ENCODE results near the gene ARL10.

The ARL10 gene

DNA sequence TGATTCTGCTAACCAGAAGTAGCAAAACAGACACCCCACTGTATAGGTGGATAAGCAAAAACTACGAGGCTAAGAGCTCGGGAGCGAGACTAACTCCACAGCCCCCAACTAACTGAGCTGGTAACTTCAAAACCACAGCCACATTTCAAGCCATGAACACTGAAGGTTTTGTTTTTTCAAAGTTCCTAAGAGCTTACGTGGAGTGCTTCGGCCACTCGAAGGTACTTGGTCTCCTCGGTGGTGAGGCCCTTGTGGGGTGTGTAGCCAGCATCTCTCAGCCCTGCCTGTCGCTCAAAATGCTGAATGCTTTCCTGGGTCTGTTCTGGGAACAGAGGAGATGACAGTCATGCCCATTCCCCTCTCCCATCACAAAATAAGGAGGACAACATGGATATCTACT is 14.9 kb upstream of the ARL10 start:
- Mint-ChIP-seq H3K27ac (peak overlapping the region; percentile 47), H3K9me3 (no peaks in the 10 kb centered on the region), H3K4me3 (no peak overlapping the region), H3K4me1 (no peaks in the 10 kb centered on the region), H3K36me3 (ENCODE audit: low read depth) (peaks cover 77% of the 10 kb centered on the region), H3K27me3 (ENCODE audit: low read depth, poor library complexity) (peaks cover 3% of the 10 kb centered on the region)
- no peak for DNase-seq
- TF ChIP-seq, protein P1, sequence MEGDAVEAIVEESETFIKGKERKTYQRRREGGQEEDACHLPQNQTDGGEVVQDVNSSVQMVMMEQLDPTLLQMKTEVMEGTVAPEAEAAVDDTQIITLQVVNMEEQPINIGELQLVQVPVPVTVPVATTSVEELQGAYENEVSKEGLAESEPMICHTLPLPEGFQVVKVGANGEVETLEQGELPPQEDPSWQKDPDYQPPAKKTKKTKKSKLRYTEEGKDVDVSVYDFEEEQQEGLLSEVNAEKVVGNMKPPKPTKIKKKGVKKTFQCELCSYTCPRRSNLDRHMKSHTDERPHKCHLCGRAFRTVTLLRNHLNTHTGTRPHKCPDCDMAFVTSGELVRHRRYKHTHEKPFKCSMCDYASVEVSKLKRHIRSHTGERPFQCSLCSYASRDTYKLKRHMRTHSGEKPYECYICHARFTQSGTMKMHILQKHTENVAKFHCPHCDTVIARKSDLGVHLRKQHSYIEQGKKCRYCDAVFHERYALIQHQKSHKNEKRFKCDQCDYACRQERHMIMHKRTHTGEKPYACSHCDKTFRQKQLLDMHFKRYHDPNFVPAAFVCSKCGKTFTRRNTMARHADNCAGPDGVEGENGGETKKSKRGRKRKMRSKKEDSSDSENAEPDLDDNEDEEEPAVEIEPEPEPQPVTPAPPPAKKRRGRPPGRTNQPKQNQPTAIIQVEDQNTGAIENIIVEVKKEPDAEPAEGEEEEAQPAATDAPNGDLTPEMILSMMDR (IDR thresholded peaks at IDR 0.05), result no peak

DNA sequence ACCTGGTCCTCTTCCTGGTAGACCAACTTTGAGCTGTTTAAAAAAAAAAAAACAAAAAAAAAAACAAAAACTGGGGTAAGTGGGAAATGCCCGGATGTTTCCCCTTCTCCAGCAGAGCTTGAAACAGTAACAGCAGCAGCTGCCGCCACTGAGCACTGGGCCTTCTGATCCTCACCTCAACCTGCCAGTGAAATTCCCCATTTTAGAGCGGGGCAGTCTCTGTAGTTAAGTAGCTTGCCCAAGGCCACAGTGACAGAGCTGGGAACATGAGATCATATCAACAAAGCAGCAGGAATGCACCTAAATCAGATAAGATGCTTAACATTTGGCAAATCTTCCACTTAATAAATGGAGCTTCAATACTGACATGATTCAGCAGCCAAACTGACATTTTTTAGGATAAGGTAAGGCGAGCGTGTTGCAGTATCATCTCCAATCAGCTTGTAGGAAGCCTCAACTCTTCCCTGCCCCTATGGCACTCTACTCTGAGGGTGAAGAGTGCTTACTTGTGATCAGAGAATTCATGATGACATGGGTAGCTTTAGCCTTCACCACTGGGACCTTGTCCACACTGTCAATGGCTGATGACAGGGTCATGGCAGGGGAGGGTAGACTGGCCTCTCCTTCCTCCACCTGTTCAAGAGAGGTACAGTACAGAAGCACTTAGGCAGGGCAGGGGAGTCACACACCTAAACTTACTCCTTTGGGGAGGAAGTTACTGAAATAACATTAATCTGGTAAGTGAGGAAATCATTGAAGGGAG is 13.0 kb upstream of the ARL10 start:
- H3K4me1 Mint-ChIP-seq, result no peaks in the 10 kb centered on the region
- TF ChIP-seq, protein P1 (IDR thresholded peaks at IDR 0.05), result no peak
- H3K4me3 Mint-ChIP-seq, result no peak overlapping the region
- H3K36me3 Mint-ChIP-seq (ENCODE audit: low read depth), result peaks cover 81% of the 10 kb centered on the region
- no peaks in the 10 kb centered on the region for H3K9me3 Mint-ChIP-seq
- DNase-seq, result no peak
- H3K27me3 Mint-ChIP-seq (ENCODE audit: low read depth, poor library complexity), result peaks cover 3% of the 10 kb centered on the region
- H3K27ac Mint-ChIP-seq, result peak overlapping the region; percentile 64

DNA sequence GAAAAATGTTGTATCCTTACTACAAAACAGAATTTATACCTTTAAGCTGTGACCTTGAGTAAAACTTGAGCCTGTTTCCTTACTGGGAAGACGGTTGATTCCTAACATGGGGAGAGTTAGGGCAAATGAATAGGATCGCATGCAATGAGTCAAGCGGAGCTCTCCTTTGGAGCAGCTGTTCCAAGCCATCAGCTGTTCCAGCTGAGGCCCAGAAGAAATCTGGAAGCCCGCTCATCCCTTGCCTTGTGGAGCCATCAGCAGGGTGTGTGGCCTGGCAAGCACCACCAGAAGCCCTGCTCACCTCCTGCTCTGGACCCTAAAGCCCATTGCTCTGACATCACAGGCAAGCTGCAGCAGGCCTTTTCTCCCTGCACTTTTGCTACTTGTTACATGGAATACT is 11.8 kb upstream of the ARL10 start:
- Mint-ChIP-seq H3K27ac (no peak overlapping the region), H3K4me3 (no peak overlapping the region), H3K9me3 (no peaks in the 10 kb centered on the region), H3K36me3 (ENCODE audit: low read depth) (peaks cover 81% of the 10 kb centered on the region), H3K27me3 (ENCODE audit: low read depth, poor library complexity) (peaks cover 3% of the 10 kb centered on the region), H3K4me1 (peaks cover 4% of the 10 kb centered on the region)
- TF ChIP-seq, protein P1 (IDR thresholded peaks at IDR 0.05), result no peak
- no peak for DNase-seq

DNA sequence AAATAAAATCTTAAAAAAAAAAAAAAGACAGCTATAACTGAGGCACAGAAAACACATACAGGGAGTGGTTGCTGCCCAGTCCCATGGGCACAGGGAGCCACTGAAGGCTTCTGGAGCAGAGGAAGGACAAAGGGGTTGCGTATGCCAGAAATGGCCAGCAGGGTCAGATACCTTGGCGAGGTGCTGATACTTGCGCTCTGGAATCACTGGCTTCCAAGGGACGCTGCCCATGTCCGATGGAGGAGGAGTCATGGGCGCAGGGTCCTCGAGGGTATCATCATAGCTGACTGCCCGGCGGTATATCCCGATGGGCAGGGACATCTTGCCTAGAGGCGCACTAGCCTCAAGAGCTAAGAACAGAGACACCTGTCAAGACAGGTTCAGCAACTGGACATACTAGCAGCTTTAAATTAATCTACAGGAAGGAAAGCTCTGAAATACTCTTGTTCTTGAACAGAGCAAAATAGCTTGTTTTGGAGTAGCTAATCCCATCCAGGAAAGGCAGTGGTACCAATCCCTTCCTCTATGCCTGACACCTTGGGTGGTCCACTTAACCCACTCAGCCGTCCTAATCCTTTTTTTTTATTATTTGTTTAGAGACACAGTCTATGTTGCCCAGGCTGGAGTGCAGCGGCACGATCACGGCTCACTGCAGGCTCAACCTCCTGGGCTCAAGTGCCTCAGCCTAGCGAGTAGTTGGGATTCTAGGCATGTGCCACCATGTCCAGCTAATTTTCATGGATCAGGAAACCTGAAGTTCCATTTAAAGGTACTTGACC is 9.7 kb upstream of the ARL10 start:
- no peak for DNase-seq
- Mint-ChIP-seq H3K4me3 (no peak overlapping the region), H3K9me3 (no peaks in the 10 kb centered on the region), H3K27ac (no peak overlapping the region), H3K36me3 (ENCODE audit: low read depth) (peaks cover 69% of the 10 kb centered on the region), H3K4me1 (peaks cover 11% of the 10 kb centered on the region), H3K27me3 (ENCODE audit: low read depth, poor library complexity) (peaks cover 3% of the 10 kb centered on the region)
- TF ChIP-seq, protein P1 (IDR thresholded peaks at IDR 0.05), result no peak

DNA sequence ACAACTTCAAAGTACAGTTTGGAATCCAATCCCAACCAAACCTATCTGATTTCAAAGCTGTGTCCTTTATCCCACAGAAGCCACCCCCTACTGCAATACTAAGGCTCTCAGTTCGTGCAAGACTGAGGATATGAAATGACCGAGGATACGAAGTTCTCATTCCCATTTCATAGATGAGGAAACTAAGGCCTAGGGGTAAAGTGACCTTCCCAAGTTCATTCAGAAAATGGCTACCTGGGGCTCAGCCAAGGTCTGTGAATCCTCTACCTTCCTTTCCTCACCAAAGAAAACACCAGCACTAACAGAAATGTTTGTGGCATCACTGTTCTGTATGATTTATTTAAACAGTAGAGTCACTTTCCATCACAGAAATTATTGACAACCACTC is 9.1 kb upstream of the ARL10 start:
- Mint-ChIP-seq H3K27me3 (ENCODE audit: low read depth, poor library complexity) (peaks cover 3% of the 10 kb centered on the region), H3K4me3 (no peak overlapping the region), H3K27ac (no peak overlapping the region), H3K36me3 (ENCODE audit: low read depth) (peaks cover 66% of the 10 kb centered on the region), H3K4me1 (peaks cover 11% of the 10 kb centered on the region), H3K9me3 (no peaks in the 10 kb centered on the region)
- TF ChIP-seq, protein P1 (IDR thresholded peaks at IDR 0.05), result no peak
- no peak for DNase-seq

Data from nephron progenitor cell (in vitro differentiated cells).